HG03521 (cell line): Measurements from ENCODE around the gene MME.

Experiments used
- ATAC-seq: cut with Tn5 transposase; IDR thresholded peaks from one replicate; pipeline ENCODE4 v1.9.1; 2021; ENCODE audit warnings: mild to moderate bottlenecking, moderate library complexity; ENCODE audit not compliant: unreplicated experiment

The MME gene

DNA sequence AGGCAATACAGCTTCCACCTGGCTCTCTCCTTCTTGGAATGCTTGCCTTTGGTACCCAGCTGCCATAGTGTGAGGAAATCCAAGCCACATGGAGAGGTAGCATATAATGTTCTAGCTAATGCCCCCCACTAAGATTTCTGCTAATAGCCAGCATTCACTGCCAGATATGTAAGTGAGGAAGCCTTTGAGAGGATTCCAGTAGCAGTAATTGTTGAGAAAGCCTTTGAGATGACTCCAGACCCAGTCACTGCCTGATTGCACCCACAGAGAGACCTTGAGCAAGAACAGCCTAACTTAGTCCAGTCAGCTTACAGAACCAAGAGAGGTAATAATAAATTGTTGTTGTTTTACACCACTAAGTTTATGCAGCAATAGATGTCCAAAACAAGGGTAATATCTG, 150.3 kb downstream of the MME start:
- no peak for ATAC-seq

DNA sequence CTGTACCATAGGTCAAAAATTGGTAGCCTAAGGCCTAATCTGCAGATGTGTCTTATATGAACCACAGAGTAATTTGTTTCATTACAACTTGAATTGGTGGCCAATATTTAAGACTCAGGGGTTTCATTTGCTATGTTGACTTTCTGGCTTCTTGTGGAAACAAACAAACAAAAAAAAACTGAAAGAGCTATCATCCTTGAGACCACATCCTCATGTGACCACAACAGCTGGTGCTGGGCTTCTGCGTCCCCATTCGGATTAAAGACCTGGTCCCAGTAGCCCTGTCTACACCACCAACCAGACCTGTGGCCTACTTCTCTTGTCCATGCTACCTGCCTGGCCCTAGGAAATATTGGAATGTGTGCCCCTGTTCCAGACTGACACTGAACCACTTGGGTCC, 151.7 kb downstream of the MME start:
- no peak for ATAC-seq

DNA sequence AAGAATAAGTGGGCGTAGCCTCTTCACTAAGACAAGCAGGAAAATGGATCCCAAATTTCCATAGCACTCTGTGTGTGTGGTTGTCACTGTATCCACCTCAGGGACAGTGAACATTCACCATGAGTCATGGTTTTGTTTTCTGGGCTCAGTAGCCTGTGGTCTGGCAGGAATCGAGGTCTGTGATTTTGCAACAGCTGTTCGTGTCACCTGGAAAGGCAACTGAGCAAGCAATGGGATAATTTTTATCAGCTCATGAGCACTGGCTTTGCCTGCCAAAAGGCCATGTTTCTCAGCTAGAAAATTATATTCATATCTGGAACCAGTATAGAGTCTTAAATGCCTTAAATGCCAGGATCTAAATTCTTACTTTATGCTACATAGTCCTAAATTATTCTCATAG, 152.5 kb downstream of the MME start:
- no peak for ATAC-seq

DNA sequence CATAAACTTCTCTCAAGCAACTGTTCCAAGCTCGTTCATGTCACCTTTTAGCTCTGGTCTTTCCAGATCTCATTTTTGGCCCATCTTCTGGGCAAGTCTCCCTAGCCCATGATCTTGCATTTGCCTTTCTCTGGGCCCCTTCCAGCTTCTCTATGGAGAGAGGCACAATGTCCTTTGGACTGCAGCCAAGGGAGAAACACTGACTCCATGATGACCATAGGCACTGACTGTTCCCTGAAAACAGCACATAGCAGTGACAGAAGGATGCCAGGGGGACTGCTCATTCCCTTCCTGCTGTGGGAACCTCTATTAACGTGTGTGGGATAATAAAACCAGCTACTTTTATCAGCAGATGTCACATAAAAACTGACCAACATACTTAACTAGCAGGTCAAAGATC, 153.1 kb downstream of the MME start:
- no peak for ATAC-seq
